ENCODE data around the gene MAP3K14.

GRCh38 chr17:45287526-45288500, 29.0 kb downstream of the MAP3K14 start:
- TF ChIP-seq, protein P1, sequence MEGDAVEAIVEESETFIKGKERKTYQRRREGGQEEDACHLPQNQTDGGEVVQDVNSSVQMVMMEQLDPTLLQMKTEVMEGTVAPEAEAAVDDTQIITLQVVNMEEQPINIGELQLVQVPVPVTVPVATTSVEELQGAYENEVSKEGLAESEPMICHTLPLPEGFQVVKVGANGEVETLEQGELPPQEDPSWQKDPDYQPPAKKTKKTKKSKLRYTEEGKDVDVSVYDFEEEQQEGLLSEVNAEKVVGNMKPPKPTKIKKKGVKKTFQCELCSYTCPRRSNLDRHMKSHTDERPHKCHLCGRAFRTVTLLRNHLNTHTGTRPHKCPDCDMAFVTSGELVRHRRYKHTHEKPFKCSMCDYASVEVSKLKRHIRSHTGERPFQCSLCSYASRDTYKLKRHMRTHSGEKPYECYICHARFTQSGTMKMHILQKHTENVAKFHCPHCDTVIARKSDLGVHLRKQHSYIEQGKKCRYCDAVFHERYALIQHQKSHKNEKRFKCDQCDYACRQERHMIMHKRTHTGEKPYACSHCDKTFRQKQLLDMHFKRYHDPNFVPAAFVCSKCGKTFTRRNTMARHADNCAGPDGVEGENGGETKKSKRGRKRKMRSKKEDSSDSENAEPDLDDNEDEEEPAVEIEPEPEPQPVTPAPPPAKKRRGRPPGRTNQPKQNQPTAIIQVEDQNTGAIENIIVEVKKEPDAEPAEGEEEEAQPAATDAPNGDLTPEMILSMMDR (IDR thresholded peaks at IDR 0.05; ENCODE audit: insufficient read depth, low read length, poor library complexity, severe bottlenecking) = no peak
- no peak for TF ChIP-seq EZH2phosphoT487 (conservative IDR thresholded peaks at IDR 0.05; ENCODE audit: low read length)
